Neural cell (in vitro differentiated cells): ENCODE data around the gene CHD6. TPM values are rescaled to one million over a fixed set of nuclear protein-coding genes. Genes with fewer than 3 reads are reported as not detected.

ENCODE experiments used
- H2AFZ ChIP-seq: fragments of 200-600, 300-800 bp; sonication (generic), shearing (Covaris generic); 2 replicates; pipeline ENCODE4 v1.6.0; 2014; ENCODE audit warnings: low read depth, mild to moderate bottlenecking, antibody characterized with exemption, low read length, moderate library complexity
- H3F3A ChIP-seq: fragments of 200-600 bp; shearing (Covaris generic); 2 replicates; pipeline ENCODE4 v1.6.1; 2016; ENCODE audit warnings: mild to moderate bottlenecking, moderate library complexity, mixed read lengths, antibody characterized with exemption, low read length; ENCODE audit not compliant: insufficient read depth, poor library complexity, severe bottlenecking
- H3K27ac ChIP-seq: fragments of 200-600, 300-800 bp; sonication (generic), shearing (Covaris generic); 2 replicates; pipeline ENCODE4 v1.5.1; 2014; ENCODE audit warnings: mild to moderate bottlenecking, low read length, moderate library complexity
- H3K27me3 ChIP-seq: fragments of 300-800, 200-600 bp; sonication (generic), shearing (Covaris generic); 2 replicates; pipeline ENCODE4 v1.6.0; 2014; ENCODE audit warnings: mild to moderate bottlenecking, low read depth, low read length, moderate library complexity; ENCODE audit not compliant: insufficient read depth
- H3K36me3 ChIP-seq: fragments of 300-800, 200-600 bp; sonication (generic), shearing (Covaris generic); 2 replicates; pipeline ENCODE4 v1.5.1; 2014; ENCODE audit warnings: mild to moderate bottlenecking, antibody characterized with exemption, low read length, moderate library complexity; ENCODE audit not compliant: insufficient read depth
- H3K4me2 ChIP-seq: fragments of 300-800, 200-600 bp; sonication (generic), shearing (Covaris generic); 2 replicates; pipeline ENCODE4 v1.6.0; 2014; ENCODE audit warnings: mild to moderate bottlenecking, low read length
- H3K4me3 ChIP-seq: fragments of 300-800, 200-600 bp; sonication (generic), shearing (Covaris generic); 2 replicates; pipeline ENCODE4 v1.5.1; 2014; ENCODE audit warnings: mild to moderate bottlenecking, low read length, moderate library complexity
- H3K79me2 ChIP-seq: fragments of 200-600 bp; shearing (Covaris generic); replicated peaks from 2 replicates; pipeline ENCODE4 v1.6.0; 2014; ENCODE audit warnings: mild to moderate bottlenecking, low read length, moderate library complexity; ENCODE audit not compliant: insufficient read depth
- H3K9ac ChIP-seq: fragments of 300-800, 200-600 bp; sonication (generic), shearing (Covaris generic); 2 replicates; pipeline ENCODE4 v1.6.1; 2016; ENCODE audit warnings: mild to moderate bottlenecking, low read length, mixed read lengths
- H3K9me2 ChIP-seq: fragments of 200-600 bp; shearing (Covaris generic); 2 replicates; pipeline ENCODE4 v1.6.1; 2016; ENCODE audit warnings: mild to moderate bottlenecking, low read length, mixed read lengths; ENCODE audit not compliant: insufficient read depth
- H3K9me3 ChIP-seq: fragments of 200-600, 300-800 bp; sonication (generic), shearing (Covaris generic); 2 replicates; pipeline ENCODE4 v1.6.1; 2016; ENCODE audit warnings: mild to moderate bottlenecking, mixed run types, low read length, moderate library complexity, mixed read lengths
- H4K20me1 ChIP-seq: fragments of 200-600 bp; shearing (Covaris generic); 2 replicates; pipeline ENCODE4 v1.6.1; 2016; ENCODE audit warnings: mild to moderate bottlenecking, mixed run types; ENCODE audit not compliant: insufficient read depth
- EP300 ChIP-seq: fragments of 450-650 bp; conservative IDR thresholded peaks from 2 replicates; pipeline ENCODE4 v1.6.1; 2014; ENCODE audit warnings: antibody characterized with exemption, mild to moderate bottlenecking, moderate library complexity; ENCODE audit not compliant: poor library complexity, severe bottlenecking
- EZH2 ChIP-seq: fragments of 200-600, 300-800 bp; shearing (Covaris generic), sonication (generic); IDR thresholded peaks from 2 replicates; pipeline ENCODE4 v1.6.1; 2014; ENCODE audit warnings: antibody characterized with exemption, low read length, borderline replicate concordance, mild to moderate bottlenecking; ENCODE audit not compliant: insufficient read depth, poor library complexity, severe bottlenecking
- POLR2AphosphoS5 ChIP-seq: IDR thresholded peaks from 2 replicates; pipeline ENCODE4 v1.6.1; 2012
- SMC3 ChIP-seq: fragments of 450-650 bp; conservative IDR thresholded peaks from 2 replicates; pipeline ENCODE4 v1.6.1; 2014; ENCODE audit warnings: antibody characterized with exemption, mild to moderate bottlenecking, moderate library complexity; ENCODE audit not compliant: poor library complexity
- TAF1 ChIP-seq: IDR thresholded peaks from 2 replicates; pipeline ENCODE4 v1.6.1; 2012; ENCODE audit warnings: low read depth
- polyA plus RNA-seq: library from polyadenylated mRNA; depleted of rRNA; stranded (reverse); fragments of >200 nt; gene quantifications from 2 replicates; pipeline ENCODE4 v1.2.3, GENCODE V29; 2014
- TF ChIP-seq, protein P1 (sequence below): IDR thresholded peaks from 2 replicates; pipeline ENCODE4 v1.6.1; 2012; ENCODE audit warnings: borderline replicate concordance

Gene CHD6
- polyA plus RNA-seq, 1 donor from 2014 or later, result 22.9 TPM

DNA sequence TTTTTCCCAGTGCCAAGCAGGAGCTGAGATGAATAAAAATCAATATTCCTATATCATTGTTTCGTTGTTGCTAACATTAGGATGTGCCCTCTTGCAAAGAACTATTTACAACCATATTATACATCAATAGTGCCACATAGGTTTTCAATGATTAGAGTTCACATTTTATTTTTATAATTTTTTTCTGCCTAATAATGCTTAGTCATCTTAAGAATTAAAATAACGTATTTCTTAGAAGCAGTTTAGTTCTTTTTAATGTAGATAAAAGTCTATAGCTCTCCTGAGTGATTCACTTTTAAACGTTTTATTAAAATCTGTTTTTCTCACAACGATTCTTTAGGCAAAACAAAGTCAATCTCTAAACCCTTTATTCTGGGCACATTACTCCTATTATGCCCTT, 71.6 kb downstream of the CHD6 start:
- peaks cover 21% of the 10 kb centered on the region for H3K79me2 ChIP-seq
- no peak overlapping the region for H3K9ac ChIP-seq
- no peaks in the 10 kb centered on the region for H3K9me3 ChIP-seq
- no peaks in the 10 kb centered on the region for H3K9me2 ChIP-seq
- H3K27me3 ChIP-seq, result no peaks in the 10 kb centered on the region
- no peaks in the 10 kb centered on the region for H3K36me3 ChIP-seq
- H4K20me1 ChIP-seq, result no peaks in the 10 kb centered on the region
- no peak overlapping the region for H3K27ac ChIP-seq
- H2AFZ ChIP-seq, result no peak overlapping the region
- H3K4me2 ChIP-seq, result no peak overlapping the region
- no peak overlapping the region for H3K4me3 ChIP-seq
- TF ChIP-seq, protein P1, sequence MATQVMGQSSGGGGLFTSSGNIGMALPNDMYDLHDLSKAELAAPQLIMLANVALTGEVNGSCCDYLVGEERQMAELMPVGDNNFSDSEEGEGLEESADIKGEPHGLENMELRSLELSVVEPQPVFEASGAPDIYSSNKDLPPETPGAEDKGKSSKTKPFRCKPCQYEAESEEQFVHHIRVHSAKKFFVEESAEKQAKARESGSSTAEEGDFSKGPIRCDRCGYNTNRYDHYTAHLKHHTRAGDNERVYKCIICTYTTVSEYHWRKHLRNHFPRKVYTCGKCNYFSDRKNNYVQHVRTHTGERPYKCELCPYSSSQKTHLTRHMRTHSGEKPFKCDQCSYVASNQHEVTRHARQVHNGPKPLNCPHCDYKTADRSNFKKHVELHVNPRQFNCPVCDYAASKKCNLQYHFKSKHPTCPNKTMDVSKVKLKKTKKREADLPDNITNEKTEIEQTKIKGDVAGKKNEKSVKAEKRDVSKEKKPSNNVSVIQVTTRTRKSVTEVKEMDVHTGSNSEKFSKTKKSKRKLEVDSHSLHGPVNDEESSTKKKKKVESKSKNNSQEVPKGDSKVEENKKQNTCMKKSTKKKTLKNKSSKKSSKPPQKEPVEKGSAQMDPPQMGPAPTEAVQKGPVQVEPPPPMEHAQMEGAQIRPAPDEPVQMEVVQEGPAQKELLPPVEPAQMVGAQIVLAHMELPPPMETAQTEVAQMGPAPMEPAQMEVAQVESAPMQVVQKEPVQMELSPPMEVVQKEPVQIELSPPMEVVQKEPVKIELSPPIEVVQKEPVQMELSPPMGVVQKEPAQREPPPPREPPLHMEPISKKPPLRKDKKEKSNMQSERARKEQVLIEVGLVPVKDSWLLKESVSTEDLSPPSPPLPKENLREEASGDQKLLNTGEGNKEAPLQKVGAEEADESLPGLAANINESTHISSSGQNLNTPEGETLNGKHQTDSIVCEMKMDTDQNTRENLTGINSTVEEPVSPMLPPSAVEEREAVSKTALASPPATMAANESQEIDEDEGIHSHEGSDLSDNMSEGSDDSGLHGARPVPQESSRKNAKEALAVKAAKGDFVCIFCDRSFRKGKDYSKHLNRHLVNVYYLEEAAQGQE, result no peak
- TF ChIP-seq POLR2AphosphoS5 (no peak), SMC3 (no peak)
- no peaks in the 10 kb centered on the region for H3F3A ChIP-seq

DNA sequence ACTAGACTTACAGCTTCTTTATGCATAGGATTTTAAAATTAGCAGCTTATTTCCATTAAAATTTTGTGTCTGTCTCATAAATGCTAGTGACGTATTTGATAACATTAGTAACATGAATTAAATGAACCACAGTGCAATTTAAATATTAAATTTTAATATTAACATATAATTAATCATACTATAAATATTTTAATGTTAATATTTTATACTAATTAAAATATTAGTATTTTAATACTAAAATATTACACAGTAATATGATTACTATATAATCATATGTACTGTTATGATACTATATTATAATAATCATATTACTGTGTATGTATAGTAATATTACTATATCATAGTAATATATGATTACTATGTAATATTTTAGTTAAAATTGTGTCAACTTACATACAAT, 73.7 kb downstream of the CHD6 start:
- no peak overlapping the region for H3K4me2 ChIP-seq
- H3K9ac ChIP-seq, result no peak overlapping the region
- H4K20me1 ChIP-seq, result no peaks in the 10 kb centered on the region
- H3K9me2 ChIP-seq, result no peaks in the 10 kb centered on the region
- H2AFZ ChIP-seq, result no peak overlapping the region
- no peaks in the 10 kb centered on the region for H3K9me3 ChIP-seq
- no peaks in the 10 kb centered on the region for H3K27me3 ChIP-seq
- H3K79me2 ChIP-seq, result peaks cover 16% of the 10 kb centered on the region
- no peak overlapping the region for H3K27ac ChIP-seq
- H3K4me3 ChIP-seq, result no peak overlapping the region
- H3K36me3 ChIP-seq, result no peaks in the 10 kb centered on the region
- TF ChIP-seq TAF1, result no peak
- no peaks in the 10 kb centered on the region for H3F3A ChIP-seq

GRCh38 chr20:41540918-41541317, 77.3 kb downstream of the CHD6 start:
- Histone ChIP-seq H2AFZ (no peak overlapping the region), H3K4me3 (no peak overlapping the region), H3K79me2 (peaks cover 5% of the 10 kb centered on the region), H3K9ac (no peak overlapping the region), H4K20me1 (no peaks in the 10 kb centered on the region), H3K9me3 (peaks cover 6% of the 10 kb centered on the region), H3K36me3 (no peaks in the 10 kb centered on the region), H3K27me3 (no peaks in the 10 kb centered on the region), H3K4me2 (no peak overlapping the region), H3K9me2 (no peaks in the 10 kb centered on the region), H3F3A (no peaks in the 10 kb centered on the region), H3K27ac (no peak overlapping the region)
- TF ChIP-seq, protein P1, result no peak
- TF ChIP-seq EZH2 (no peak), POLR2AphosphoS5 (no peak), EP300 (no peak)
